DND-41 (cell line): ENCODE measurements around the gene VPS4A.

Source experiments
- CTCF ChIP-seq: IDR thresholded peaks from 2 replicates; pipeline ENCODE4 v1.5.1; 2012; ENCODE audit warnings: borderline replicate concordance, low read length, moderate library complexity, mild to moderate bottlenecking; ENCODE audit not compliant: poor library complexity, severe bottlenecking; ENCODE audit errors: extremely low read depth
- EZH2 ChIP-seq: IDR thresholded peaks from 3 replicates; pipeline ENCODE4 v1.6.1; 2012; ENCODE audit warnings: borderline replicate concordance, low read depth, mild to moderate bottlenecking, moderate library complexity, low read length, inconsistent platforms; ENCODE audit not compliant: severe bottlenecking

DNA sequence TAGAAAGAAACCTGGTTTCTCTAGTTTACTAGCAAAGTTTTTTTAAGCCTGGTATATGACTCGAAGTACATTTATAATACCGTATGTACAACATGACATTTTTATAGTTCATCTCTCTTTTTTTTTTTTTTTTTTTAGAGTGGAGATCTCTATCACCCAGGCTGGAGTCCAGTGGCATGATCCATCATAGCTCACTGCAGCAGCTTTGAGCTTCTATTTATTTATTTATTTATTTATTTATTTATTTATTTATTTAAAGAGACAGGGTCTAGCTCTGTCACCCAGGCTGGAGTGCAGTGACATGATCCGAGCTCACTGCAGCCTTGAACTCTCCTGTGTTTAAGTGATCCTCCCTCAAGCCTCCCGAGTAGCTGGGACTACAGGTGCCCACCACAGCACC is 25.9 kb upstream of the VPS4A start:
- TF ChIP-seq EZH2 = no peak
- TF ChIP-seq CTCF = no peak
